Measurements from ENCODE around the gene RHOBTB1. TPM values are rescaled to one million over a fixed set of nuclear protein-coding genes. Genes with fewer than 3 reads are reported as not detected.
A peak's percentile ranks its signal among the peaks of the same experiment; 100 is the strongest.

The RHOBTB1 gene
- total and polyA plus RNA-seq, 2 experiments from 2014 or later: 4.6 to 13.2 TPM

GRCh38 chr10:60968504-60968903, 24.5 kb upstream of the RHOBTB1 start:
- Histone ChIP-seq H3K4me3 (no peak overlapping the region), H3K27me3 (ENCODE audit: insufficient read depth) (no peaks in the 10 kb centered on the region), H3F3A (replicated peaks; ENCODE audit: low read depth) (no peaks in the 10 kb centered on the region), H2AFZ (no peak overlapping the region), H3K4me2 (no peak overlapping the region), H3K4me1 (ENCODE audit: insufficient read depth) (peaks cover 9% of the 10 kb centered on the region), H3K79me2 (replicated peaks; ENCODE audit: insufficient read depth) (no peaks in the 10 kb centered on the region), H4K20me1 (replicated peaks; ENCODE audit: insufficient read depth) (no peaks in the 10 kb centered on the region), H3K27ac (ENCODE audit: low read depth) (no peak overlapping the region), H3K9me2 (ENCODE audit: insufficient read depth) (no peaks in the 10 kb centered on the region), H3K36me3 (ENCODE audit: insufficient read depth) (no peaks in the 10 kb centered on the region)
- ATAC-seq (no peak), DNase-seq (ENCODE audit: low spot score) (no peak)
- H3K27ac Mint-ChIP-seq: no peak overlapping the region
- H3K4me1 Mint-ChIP-seq: peaks cover 18% of the 10 kb centered on the region
- no peaks in the 10 kb centered on the region for H3K36me3 Mint-ChIP-seq (ENCODE audit: low read depth)
- no peak overlapping the region for H3K4me3 Mint-ChIP-seq
- H3K9me3 Mint-ChIP-seq: no peaks in the 10 kb centered on the region
- TF ChIP-seq, protein P1, sequence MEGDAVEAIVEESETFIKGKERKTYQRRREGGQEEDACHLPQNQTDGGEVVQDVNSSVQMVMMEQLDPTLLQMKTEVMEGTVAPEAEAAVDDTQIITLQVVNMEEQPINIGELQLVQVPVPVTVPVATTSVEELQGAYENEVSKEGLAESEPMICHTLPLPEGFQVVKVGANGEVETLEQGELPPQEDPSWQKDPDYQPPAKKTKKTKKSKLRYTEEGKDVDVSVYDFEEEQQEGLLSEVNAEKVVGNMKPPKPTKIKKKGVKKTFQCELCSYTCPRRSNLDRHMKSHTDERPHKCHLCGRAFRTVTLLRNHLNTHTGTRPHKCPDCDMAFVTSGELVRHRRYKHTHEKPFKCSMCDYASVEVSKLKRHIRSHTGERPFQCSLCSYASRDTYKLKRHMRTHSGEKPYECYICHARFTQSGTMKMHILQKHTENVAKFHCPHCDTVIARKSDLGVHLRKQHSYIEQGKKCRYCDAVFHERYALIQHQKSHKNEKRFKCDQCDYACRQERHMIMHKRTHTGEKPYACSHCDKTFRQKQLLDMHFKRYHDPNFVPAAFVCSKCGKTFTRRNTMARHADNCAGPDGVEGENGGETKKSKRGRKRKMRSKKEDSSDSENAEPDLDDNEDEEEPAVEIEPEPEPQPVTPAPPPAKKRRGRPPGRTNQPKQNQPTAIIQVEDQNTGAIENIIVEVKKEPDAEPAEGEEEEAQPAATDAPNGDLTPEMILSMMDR (conservative IDR thresholded peaks at IDR 0.05; ENCODE audit: low read depth in 2 of 2): no peak
- TF ChIP-seq EZH2phosphoT487 (IDR thresholded peaks at IDR 0.05; ENCODE audit: unreplicated experiment) (no peak), JUNB (IDR thresholded peaks at IDR 0.05; ENCODE audit: unreplicated experiment) (no peak), NANOG (IDR thresholded peaks at IDR 0.05; ENCODE audit: borderline replicate concordance) (no peak), ZNF331 (CRISPR knock-in tag; IDR thresholded peaks at IDR 0.05; ENCODE audit: low read depth) (no peak)
- no peaks in the 10 kb centered on the region for H3K27me3 Mint-ChIP-seq (ENCODE audit: insufficient read depth, low read depth, poor library complexity)

- Mint-ChIP-seq H3K36me3 (ENCODE audit: low read depth) (no peaks in the 10 kb centered on the region), H3K4me3 (no peak overlapping the region), H3K27me3 (ENCODE audit: insufficient read depth, low read depth, poor library complexity) (no peaks in the 10 kb centered on the region), H3K27ac (no peak overlapping the region), H3K4me1 (peaks cover 22% of the 10 kb centered on the region), H3K9me3 (no peaks in the 10 kb centered on the region)
- no peak overlapping the region for H3K4me3 ChIP-seq
- ATAC-seq (no peak), DNase-seq (ENCODE audit: low spot score) (no peak)
- H3K36me3 ChIP-seq (ENCODE audit: insufficient read depth): no peaks in the 10 kb centered on the region
- no peaks in the 10 kb centered on the region for H3K79me2 ChIP-seq (replicated peaks; ENCODE audit: insufficient read depth)
- no peaks in the 10 kb centered on the region for H4K20me1 ChIP-seq (replicated peaks; ENCODE audit: insufficient read depth)
- H3K9me2 ChIP-seq (ENCODE audit: insufficient read depth): no peaks in the 10 kb centered on the region
- no peaks in the 10 kb centered on the region for H3F3A ChIP-seq (replicated peaks; ENCODE audit: low read depth)
- H3K27me3 ChIP-seq (ENCODE audit: insufficient read depth): no peaks in the 10 kb centered on the region
- H3K4me1 ChIP-seq (ENCODE audit: insufficient read depth): peaks cover 14% of the 10 kb centered on the region
- no peak overlapping the region for H3K27ac ChIP-seq (ENCODE audit: low read depth)
- 0 out of 2 replicates have a peak overlapping the region, but pooled peaks have one; percentile 23 for H2AFZ ChIP-seq
- no peak overlapping the region for H3K4me2 ChIP-seq
- TF ChIP-seq EZH2 (IDR thresholded peaks at IDR 0.05; ENCODE audit: low read depth, unreplicated experiment) (no peak), POLR2AphosphoS5 (IDR thresholded peaks at IDR 0.05; ENCODE audit: low read depth) (no peak), JUNB (IDR thresholded peaks at IDR 0.05; ENCODE audit: unreplicated experiment) (no peak), ZNF331 (CRISPR knock-in tag; IDR thresholded peaks at IDR 0.05; ENCODE audit: low read depth) (no peak), CREB1 (CRISPR knock-in tag; IDR thresholded peaks at IDR 0.05; ENCODE audit: low read depth) (no peak)
- TF ChIP-seq, protein P2, sequence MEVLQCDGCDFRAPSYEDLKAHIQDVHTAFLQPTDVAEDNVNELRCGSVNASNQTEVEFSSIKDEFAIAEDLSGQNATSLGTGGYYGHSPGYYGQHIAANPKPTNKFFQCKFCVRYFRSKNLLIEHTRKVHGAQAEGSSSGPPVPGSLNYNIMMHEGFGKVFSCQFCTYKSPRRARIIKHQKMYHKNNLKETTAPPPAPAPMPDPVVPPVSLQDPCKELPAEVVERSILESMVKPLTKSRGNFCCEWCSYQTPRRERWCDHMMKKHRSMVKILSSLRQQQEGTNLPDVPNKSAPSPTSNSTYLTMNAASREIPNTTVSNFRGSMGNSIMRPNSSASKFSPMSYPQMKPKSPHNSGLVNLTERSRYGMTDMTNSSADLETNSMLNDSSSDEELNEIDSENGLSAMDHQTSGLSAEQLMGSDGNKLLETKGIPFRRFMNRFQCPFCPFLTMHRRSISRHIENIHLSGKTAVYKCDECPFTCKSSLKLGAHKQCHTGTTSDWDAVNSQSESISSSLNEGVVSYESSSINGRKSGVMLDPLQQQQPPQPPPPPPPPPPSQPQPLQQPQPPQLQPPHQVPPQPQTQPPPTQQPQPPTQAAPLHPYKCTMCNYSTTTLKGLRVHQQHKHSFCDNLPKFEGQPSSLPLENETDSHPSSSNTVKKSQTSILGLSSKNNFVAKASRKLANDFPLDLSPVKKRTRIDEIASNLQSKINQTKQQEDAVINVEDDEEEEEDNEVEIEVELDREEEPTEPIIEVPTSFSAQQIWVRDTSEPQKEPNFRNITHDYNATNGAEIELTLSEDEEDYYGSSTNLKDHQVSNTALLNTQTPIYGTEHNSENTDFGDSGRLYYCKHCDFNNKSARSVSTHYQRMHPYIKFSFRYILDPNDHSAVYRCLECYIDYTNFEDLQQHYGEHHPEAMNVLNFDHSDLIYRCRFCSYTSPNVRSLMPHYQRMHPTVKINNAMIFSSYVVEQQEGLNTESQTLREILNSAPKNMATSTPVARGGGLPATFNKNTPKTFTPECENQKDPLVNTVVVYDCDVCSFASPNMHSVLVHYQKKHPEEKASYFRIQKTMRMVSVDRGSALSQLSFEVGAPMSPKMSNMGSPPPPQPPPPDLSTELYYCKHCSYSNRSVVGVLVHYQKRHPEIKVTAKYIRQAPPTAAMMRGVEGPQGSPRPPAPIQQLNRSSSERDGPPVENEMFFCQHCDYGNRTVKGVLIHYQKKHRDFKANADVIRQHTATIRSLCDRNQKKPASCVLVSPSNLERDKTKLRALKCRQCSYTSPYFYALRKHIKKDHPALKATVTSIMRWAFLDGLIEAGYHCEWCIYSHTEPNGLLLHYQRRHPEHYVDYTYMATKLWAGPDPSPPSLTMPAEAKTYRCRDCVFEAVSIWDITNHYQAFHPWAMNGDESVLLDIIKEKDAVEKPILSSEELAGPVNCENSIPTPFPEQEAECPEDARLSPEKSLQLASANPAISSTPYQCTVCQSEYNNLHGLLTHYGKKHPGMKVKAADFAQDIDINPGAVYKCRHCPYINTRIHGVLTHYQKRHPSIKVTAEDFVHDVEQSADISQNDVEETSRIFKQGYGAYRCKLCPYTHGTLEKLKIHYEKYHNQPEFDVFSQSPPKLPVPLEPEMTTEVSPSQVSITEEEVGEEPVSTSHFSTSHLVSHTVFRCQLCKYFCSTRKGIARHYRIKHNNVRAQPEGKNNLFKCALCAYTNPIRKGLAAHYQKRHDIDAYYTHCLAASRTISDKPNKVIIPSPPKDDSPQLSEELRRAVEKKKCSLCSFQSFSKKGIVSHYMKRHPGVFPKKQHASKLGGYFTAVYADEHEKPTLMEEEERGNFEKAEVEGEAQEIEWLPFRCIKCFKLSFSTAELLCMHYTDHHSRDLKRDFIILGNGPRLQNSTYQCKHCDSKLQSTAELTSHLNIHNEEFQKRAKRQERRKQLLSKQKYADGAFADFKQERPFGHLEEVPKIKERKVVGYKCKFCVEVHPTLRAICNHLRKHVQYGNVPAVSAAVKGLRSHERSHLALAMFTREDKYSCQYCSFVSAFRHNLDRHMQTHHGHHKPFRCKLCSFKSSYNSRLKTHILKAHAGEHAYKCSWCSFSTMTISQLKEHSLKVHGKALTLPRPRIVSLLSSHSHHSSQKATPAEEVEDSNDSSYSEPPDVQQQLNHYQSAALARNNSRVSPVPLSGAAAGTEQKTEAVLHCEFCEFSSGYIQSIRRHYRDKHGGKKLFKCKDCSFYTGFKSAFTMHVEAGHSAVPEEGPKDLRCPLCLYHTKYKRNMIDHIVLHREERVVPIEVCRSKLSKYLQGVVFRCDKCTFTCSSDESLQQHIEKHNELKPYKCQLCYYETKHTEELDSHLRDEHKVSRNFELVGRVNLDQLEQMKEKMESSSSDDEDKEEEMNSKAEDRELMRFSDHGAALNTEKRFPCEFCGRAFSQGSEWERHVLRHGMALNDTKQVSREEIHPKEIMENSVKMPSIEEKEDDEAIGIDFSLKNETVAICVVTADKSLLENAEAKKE (CRISPR knock-in tag; IDR thresholded peaks at IDR 0.05): no peak
- TF ChIP-seq, protein P1 (conservative IDR thresholded peaks at IDR 0.05; ENCODE audit: low read depth in 2 of 2): no peak
Measured at GRCh38 chr10:60967854-60968484, 24.0 kb upstream of the RHOBTB1 start.

Data from GM23338 (cell line).